GM19397 (cell line): ENCODE measurements around the gene CCDC88B.
A peak's percentile ranks its signal among the peaks of the same experiment; 100 is the strongest.

Experiments used
- ATAC-seq: cut with Tn5 transposase; IDR thresholded peaks from one replicate; pipeline ENCODE4 v1.9.1; 2021; ENCODE audit warnings: mild to moderate bottlenecking, moderate library complexity; ENCODE audit not compliant: unreplicated experiment

CCDC88B gene, protein sequence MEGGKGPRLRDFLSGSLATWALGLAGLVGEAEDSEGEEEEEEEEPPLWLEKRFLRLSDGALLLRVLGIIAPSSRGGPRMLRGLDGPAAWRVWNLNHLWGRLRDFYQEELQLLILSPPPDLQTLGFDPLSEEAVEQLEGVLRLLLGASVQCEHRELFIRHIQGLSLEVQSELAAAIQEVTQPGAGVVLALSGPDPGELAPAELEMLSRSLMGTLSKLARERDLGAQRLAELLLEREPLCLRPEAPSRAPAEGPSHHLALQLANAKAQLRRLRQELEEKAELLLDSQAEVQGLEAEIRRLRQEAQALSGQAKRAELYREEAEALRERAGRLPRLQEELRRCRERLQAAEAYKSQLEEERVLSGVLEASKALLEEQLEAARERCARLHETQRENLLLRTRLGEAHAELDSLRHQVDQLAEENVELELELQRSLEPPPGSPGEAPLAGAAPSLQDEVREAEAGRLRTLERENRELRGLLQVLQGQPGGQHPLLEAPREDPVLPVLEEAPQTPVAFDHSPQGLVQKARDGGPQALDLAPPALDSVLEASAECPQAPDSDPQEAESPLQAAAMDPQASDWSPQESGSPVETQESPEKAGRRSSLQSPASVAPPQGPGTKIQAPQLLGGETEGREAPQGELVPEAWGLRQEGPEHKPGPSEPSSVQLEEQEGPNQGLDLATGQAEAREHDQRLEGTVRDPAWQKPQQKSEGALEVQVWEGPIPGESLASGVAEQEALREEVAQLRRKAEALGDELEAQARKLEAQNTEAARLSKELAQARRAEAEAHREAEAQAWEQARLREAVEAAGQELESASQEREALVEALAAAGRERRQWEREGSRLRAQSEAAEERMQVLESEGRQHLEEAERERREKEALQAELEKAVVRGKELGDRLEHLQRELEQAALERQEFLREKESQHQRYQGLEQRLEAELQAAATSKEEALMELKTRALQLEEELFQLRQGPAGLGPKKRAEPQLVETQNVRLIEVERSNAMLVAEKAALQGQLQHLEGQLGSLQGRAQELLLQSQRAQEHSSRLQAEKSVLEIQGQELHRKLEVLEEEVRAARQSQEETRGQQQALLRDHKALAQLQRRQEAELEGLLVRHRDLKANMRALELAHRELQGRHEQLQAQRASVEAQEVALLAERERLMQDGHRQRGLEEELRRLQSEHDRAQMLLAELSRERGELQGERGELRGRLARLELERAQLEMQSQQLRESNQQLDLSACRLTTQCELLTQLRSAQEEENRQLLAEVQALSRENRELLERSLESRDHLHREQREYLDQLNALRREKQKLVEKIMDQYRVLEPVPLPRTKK (N-terminal part only)

DNA sequence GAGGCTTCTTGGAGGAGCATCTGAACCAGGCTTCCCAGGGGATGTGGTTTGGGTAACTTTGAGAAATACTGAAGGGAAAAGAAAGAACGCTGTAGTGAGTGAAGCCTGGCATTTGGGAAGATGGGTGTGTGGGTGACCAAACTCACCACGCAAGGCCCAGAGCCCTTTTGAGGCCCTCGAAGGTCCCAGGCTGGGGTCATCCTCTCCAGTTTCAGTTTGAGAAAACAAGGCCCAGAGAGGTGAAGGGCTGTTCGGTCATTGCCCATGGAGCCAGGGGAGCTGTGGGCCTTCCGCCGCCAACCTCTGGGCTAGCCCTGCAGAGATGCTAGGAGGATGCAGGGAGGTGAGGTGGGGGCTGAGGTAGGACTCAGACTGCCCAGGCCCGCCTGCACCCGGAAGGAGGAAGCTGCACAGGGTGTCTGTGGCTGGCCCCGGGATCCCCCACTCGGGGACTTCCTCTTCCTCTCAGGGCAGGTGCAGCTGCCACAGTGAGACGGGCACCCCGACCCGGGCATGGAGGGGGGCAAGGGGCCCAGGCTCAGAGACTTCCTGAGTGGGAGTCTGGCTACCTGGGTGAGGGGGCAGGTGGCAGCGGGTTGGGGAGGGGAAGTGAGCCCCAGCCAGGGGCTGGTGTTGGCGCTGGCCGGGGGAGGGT, at the start of gene CCDC88B:
CCDC88B (plus strand) TSS at position 451 of the 655 bp plus-strand sequence; CDS start at position 514, 63 bp downstream.
- peak; percentile 64 for ATAC-seq

DNA sequence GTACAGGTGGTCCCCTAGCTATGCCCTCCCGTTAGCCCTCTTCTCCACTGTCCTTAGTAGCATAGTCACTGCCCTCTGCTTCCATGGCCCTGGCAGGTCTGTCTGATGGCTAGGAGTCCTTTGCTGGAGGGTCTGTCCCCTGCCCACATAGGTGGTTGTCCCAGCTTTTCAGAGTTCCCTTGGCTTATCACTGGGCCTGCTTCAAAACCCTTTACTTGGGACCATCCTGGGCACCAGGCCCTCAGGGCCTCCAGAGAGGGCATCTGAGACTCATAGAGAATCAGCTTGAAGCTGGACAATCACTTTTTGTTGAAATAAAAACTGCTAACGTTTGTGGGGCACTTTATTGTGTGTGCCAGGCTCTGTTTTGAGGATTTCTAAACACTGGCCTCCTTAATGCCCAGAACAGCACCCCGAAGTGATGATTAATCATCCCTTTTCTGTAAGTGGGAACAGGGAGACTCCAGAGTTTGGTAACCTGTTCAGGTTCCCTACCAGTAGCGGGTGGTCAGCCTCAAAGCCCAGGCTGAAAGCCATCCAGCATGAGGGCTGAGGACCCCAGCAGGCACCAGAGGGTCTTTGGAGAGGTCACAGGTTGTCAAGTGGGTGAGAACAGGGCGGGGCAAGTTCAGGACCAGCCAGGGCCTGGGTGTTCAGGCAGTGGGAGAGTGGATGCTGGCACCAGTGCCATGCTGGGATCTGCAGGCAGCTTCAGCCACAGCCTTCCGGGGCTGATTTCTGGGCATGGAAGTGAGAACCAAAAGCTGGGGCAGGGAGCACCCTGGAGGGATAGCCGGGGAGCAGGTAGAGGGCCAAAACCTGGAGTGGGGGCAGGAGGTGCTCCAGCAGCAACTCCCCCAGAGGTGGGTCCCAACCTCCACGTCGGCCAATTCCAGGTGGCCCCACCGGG, 49.4 kb upstream of the CCDC88B start:
- ATAC-seq, result no peak

DNA sequence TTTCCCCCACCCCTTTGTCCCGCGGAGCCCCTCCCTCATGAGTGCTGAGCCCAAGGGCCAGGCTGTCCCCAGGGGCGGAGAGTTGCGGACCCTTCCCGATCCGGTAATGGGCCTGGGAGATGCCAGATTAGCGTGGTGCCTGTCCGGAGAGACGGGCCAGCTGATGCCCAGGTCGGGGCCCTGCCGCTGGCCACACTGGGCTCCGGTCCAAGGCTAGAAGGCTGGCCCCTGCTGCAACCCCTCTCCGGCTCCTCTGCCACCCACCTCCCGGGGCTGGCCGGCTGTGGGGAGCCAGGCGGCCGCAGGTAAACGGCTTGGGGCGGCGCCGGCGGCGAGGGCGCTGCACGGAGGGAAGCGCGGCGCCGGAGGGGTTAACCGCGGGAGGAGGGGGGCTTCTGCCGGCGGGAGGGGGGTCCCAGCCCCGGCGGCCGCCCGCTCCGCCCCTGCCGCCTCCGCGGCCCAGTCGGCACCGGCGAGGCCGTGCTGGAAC, 48.7 kb upstream of the CCDC88B start, which contains the start of gene KCNK4:
KCNK4 (plus strand) TSS at position 41 of the 490 bp plus-strand sequence. CDS start 1,717 bp downstream, outside the sequence.
- no peak for ATAC-seq

DNA sequence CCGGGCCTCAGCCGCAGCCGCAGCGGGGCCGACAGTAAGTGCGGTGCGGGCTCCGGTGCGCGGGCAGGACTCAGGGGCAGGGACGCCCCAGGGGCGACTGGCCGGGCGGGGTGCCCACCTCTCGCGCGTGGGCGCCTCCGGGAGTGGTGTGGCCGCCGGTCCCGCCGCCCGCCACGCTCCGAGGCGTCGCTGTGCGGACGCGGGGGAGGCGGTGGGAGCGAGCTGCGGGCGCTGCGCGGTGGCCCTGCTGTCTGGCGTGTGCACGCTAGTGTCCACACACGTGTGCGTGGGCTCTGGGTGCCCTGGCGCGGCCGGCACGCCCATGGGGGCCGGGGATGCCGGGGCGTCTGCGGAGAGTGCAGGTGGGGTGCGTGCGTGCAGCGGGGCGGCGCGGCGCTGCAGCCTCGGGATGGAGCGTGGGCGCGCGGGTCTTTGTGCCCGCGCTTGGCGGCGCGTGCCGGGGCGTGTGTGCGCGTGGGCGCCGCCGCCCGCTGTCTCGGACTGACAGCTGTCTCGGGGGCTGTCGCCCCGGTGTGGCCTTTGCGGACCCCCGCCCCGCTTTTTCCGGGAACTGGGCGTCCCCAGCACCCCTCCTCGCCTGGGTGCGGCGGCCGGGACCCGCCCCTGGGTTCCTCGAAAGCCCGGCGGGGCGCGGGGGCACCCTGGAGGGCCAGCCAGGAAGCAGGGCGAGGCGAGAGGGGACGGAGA, 48.1 kb upstream of the CCDC88B start:
- no peak for ATAC-seq

DNA sequence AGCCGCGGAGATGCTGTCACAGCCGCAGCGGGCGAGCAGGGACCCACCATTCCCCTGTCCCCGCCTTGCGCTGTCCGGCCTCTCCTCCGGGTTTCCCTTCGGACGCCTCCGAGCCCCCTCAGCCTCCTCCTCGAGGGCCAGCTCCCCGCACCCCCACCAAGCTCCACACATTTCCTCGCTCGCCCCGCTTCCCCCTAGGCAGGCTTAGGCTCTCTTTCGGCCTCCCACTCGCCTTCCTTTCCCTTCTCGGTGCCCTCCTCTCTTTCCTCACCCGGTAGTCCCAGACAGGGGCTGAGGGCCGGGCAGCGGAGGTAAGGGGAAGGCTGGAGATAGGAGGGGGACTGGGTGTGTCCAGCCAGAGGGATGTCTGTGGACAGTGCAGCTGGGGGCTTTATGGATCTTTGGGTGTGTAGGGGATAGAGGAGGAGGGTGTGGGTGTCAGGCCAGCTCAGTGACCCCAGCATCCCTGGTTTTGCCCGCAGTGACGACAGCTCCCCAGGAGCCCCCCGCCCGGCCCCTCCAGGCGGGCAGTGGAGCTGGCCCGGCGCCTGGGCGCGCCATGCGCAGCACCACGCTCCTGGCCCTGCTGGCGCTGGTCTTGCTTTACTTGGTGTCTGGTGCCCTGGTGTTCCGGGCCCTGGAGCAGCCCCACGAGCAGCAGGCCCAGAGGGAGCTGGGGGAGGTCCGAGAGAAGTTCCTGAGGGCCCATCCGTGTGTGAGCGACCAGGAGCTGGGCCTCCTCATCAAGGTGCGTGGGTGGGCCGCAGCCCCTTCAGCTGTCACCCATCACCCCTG, 47.3 kb upstream of the CCDC88B start:
- ATAC-seq, result no peak

DNA sequence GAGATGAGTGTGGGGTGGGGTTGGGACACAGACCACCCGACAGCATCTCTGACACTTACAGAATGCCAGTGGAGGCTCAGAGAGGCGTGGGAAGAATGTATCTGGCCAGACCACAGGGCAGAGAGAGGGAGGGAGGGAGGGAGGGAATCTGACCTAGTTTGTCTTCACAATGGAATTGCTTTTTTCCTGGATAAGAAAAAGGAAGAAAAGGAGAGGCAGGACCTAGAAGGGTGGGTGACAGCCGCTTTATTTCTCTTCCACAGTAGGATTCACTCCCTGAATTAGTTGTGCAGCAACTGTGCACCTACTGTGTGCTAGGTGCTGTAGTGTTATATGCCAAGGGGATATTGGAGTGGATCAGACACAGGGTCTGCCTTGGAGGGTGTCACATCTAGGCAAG, 45.2 kb upstream of the CCDC88B start:
- ATAC-seq, result no peak

DNA sequence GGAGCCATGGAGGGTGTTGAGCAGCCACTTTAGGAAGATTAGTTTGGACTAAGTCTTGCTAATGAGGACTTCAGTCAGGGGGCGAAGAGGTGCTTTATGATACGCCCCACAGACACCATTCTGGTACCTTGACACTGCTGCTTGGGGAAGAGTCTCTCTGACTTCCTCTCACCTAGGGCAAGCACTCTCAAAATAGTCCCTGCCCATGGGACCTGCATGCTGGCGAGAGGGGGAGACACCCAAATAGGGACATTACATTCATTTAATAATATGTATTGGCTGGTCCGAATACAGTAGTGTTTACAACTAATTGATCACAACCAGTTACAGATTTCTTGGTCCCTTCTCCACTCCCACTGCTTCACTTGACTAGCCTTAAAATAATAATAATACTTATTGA, 44.2 kb upstream of the CCDC88B start:
- ATAC-seq, result no peak

DNA sequence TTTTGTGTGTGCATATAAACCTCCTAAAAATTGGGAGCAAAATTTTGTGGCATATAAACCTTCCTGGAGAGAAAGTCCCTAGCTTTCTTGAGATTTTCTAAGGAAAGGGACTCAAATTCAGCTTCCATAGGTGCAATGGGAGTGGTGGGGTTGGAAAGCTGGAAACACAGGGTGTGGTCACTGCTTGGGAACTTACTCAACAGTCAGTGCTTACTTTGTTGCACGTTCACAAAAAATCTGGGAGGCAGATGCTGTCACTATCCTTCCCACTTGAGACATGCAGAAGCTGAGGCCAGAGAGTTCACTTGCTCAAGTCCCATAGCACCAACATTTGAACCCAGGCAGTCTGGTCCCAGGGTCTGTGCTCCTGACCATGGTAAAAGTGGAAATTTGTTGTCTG, 43.8 kb upstream of the CCDC88B start:
- no peak for ATAC-seq

DNA sequence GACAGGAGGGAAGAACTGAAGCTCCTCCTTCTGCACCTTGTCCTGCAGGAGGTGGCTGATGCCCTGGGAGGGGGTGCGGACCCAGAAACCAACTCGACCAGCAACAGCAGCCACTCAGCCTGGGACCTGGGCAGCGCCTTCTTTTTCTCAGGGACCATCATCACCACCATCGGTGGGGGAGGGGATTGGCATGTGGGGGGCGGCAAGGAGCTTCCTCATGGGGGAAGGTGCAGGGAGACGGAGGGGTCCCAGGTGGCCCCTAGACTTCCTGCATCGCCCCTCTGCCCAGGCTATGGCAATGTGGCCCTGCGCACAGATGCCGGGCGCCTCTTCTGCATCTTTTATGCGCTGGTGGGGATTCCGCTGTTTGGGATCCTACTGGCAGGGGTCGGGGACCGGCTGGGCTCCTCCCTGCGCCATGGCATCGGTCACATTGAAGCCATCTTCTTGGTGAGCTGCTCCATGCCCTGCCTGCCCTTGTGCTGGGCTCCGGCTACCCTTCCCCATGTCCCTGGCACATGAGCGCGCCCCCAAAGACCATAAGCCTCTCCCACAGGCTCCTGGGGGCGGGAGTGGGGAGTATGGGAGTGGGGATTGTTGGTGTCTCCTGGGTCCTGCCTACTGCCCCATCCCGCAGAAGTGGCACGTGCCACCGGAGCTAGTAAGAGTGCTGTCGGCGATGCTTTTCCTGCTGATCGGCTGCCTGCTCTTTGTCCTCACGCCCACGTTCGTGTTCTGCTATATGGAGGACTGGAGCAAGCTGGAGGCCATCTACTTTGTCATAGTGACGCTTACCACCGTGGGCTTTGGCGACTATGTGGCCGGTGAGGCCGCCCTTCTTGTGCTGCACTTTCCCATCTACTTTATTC, 42.9 kb upstream of the CCDC88B start:
- ATAC-seq, result no peak

DNA sequence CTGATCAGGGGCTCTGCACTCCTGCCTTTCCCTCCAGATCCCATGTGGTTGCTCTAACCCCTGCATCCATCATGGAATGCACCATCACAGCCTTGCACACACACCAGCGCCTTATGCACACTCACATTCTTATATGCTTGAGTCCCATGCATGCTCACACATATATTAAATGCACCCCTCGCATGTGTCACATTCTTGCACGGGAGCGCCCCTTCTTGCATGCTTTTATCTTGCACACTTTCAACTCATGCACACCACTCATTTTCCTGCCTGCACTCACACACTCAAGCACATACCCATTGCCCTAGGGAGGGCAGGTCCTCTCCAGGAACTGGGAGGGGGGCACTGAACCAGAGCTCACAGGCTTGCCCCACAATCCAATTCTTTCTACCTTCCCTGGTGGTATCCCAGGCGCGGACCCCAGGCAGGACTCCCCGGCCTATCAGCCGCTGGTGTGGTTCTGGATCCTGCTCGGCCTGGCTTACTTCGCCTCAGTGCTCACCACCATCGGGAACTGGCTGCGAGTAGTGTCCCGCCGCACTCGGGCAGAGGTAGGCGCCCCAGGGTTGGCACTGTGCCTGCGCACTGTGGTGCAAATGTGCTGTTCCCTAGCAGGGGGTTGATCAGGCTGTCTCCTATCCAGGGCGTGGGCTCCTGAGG, 42.2 kb upstream of the CCDC88B start:
- no peak for ATAC-seq

DNA sequence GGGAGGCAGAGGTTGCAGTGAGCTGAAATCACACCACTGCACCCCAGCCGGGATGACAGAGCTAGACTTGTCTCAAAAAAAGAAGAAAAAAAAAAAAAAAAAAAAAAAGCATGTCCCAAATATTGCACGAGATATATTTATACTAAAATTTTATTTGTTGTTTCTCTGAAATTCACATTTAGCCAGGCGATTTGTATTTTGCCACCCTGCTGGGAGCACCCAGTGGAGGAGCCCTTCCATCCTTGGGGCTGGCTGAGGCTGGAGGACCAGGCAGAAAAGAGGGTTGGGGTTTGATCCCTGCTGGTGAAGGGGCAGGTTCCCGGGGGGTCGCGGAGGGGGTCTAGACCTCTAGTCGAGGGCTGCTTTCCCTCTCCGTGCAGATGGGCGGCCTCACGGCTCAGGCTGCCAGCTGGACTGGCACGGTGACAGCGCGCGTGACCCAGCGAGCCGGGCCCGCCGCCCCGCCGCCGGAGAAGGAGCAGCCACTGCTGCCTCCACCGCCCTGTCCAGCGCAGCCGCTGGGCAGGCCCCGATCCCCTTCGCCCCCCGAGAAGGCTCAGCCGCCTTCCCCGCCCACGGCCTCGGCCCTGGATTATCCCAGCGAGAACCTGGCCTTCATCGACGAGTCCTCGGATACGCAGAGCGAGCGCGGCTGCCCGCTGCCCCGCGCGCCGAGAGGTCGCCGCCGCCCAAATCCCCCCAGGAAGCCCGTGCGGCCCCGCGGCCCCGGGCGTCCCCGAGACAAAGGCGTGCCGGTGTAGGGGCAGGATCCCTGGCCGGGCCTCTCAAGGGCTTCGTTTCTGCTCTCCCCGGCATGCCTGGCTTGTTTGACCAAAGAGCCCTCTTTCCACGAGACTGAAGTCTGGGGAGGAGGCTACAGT, 40.8 kb upstream of the CCDC88B start:
- ATAC-seq, result no peak

DNA sequence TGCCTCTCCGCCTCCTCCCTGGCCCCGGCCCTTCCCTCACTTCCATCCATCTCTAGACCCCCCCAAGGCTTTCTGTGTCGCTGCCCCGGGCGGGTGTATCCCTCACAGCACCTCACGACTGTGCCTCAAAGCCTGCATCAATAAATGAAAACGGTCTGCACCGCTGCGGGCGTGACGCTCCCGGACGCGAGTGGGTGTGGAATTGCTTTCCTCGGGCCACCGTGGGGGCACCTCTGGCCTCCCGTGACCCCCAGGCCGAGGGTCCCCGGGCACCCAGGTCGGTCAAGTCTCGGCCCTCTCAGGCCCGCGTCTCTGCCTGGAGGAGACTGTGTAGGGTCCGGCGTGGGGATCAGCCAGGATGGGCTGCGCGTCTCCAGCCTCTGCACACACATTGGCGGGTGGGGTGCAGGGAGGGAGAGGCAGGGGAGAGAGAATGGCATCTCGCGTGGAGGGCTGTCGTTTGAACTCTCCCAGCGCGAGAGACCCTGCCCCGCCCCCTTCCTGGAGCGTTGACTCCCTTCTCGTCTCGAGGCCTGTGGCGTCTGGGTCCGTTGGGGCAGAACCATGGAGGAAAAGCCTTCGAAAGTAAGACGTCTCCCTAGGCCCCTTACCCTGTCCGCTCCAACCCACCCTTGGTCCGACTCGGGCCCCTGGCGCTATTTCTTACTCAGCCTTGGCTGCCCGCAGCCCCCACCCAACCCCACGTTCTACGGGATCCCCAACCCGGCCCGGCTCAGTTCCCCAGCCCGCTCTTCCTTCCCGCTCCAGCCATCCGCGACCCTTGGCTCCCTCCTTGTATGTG, 40.0 kb upstream of the CCDC88B start, which contains the start of gene CATSPERZ:
CATSPERZ (plus strand) TSS at position 512 of the 802 bp plus-strand sequence; CDS start at position 565, 53 bp downstream.
- ATAC-seq, result no peak

DNA sequence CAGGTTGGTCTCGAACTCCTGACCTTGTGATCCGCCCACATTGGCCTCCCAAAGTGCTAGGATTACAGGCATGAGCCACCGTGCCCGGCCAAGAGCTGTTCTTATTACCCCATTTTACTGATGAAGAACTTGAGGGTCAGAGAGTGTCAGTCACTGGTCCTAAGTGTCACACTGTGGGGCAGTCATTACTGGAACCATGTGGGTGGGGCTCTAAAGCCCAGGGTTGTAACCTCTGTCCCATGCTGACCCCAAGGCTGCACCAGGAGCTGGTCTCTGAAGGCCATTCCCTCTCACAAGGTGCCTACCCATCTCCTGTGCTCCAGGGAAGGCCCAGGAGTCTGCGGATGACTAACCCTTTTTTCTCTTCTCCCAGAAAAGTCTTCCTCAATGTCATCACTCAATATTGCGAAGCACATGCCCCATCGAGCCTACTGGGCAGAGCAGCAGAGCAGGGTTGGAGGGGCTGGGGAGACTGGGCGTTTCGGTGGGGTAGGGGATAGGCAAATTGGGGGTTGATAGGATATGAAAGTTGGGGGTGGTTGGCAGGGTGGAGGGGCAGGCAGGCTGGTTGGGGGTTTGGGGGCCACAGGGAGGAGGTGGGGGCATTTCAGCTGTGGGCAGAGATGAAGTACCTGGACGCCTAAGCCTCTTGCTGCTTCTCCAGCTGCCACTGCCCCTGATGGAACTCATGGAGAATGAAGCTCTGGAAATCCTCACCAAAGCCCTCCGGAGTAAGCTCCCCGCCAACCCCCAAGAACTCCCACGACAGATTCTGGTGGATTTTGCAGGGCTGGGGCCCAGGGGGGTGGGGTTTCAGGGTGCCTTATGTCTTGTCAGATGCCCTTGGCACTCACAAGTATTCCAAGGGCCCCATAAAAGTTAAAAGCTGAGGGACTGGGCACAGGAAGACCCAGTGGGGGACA, 36.6 kb upstream of the CCDC88B start:
- ATAC-seq, result no peak
